Measurements from ENCODE around the gene SIGMAR1.

DNA sequence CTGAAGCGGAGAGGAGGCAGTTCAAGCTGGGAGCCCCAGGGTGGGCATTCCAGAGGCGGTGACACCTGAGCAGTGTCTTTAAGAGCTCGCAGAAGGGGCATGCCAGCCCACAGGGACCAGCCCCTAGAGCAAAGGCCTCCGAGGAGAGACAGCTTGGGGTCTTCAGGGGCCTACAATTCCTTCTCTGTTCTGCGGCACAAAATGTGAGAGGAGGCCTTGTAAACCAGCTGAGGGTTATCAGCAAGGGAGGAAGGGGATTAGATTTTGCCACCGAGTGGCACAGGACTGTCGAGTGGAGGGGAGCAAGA, 505 bp upstream of the SIGMAR1 start:
- TF ChIP-seq, protein P1, sequence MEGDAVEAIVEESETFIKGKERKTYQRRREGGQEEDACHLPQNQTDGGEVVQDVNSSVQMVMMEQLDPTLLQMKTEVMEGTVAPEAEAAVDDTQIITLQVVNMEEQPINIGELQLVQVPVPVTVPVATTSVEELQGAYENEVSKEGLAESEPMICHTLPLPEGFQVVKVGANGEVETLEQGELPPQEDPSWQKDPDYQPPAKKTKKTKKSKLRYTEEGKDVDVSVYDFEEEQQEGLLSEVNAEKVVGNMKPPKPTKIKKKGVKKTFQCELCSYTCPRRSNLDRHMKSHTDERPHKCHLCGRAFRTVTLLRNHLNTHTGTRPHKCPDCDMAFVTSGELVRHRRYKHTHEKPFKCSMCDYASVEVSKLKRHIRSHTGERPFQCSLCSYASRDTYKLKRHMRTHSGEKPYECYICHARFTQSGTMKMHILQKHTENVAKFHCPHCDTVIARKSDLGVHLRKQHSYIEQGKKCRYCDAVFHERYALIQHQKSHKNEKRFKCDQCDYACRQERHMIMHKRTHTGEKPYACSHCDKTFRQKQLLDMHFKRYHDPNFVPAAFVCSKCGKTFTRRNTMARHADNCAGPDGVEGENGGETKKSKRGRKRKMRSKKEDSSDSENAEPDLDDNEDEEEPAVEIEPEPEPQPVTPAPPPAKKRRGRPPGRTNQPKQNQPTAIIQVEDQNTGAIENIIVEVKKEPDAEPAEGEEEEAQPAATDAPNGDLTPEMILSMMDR (IDR thresholded peaks at IDR 0.05), result no peak
- no peak for TF ChIP-seq POLR2AphosphoS5 (IDR thresholded peaks at IDR 0.05)

Data from upper lobe of left lung (tissue), 4 donors.